CD4-positive, alpha-beta memory T cell (primary cell): ENCODE results near the gene CCAR1. TPM values are rescaled to one million over a fixed set of nuclear protein-coding genes. Genes with fewer than 3 reads are reported as not detected.
"Not testable (repeated sequence)": the region's sequence is repeated elsewhere in the genome, so short reads cannot be mapped to it uniquely, and the experiment has no call there.

Source experiments
- CTCF ChIA-PET: fragments of 350-600 bp; sonication (Branson Sonifier 250); formaldehyde crosslinking; loops from one replicate; lab custom pipeline; 2021; ENCODE audit warnings: inconsistent platforms; ENCODE audit not compliant: partially characterized antibody; lab: Charles Lee
- POLR2A ChIA-PET: fragments of 350-600 bp; sonication (Branson Sonifier 250); formaldehyde crosslinking; loops from one replicate; lab custom pipeline; 2021; ENCODE audit not compliant: partially characterized antibody; lab: Charles Lee
- DNase-seq, 5 donors: peaks; one replicate each; pipeline versions ENCODE4 v3.0.0 to v3.0.0-alpha.2; 2020 to 2022; ENCODE audit warnings: mixed read lengths in 1 of 5
- H3K27ac ChIP-seq: one replicate; pipeline ENCODE4 v1.7.0; 2013; ENCODE audit warnings: low read depth, low read length
- H3K27me3 ChIP-seq: 2 replicates; pipeline ENCODE4 v1.7.0; 2013; ENCODE audit warnings: mild to moderate bottlenecking, low read length, moderate library complexity; ENCODE audit not compliant: insufficient read depth
- H3K36me3 ChIP-seq: 2 replicates; pipeline ENCODE4 v1.7.0; 2013; ENCODE audit warnings: mild to moderate bottlenecking, low read length, moderate library complexity; ENCODE audit not compliant: insufficient read depth
- H3K4me1 ChIP-seq: 2 replicates; pipeline ENCODE4 v1.7.0; 2013; ENCODE audit warnings: mild to moderate bottlenecking, low read length, moderate library complexity; ENCODE audit not compliant: insufficient read depth
- H3K4me3 ChIP-seq, 2 donors: one replicate each; pipeline ENCODE4 v1.7.0; 2013; ENCODE audit warnings: low read length in 2 of 2, mild to moderate bottlenecking in 1 of 2
- H3K9me3 ChIP-seq, 2 donors: one replicate each; pipeline ENCODE4 v1.7.0; 2013; ENCODE audit warnings: low read length in 2 of 2, control low read depth in 1 of 2; ENCODE audit not compliant: control insufficient read depth in 1 of 2
- H3K27ac Mint-ChIP-seq, 7 donors: one replicate each; pipeline ENCODE4 v1.8.0; 2020 to 2021; ENCODE audit warnings: mixed read lengths in 7 of 7, mild to moderate bottlenecking in 6 of 7, inconsistent platforms in 3 of 7, moderate library complexity in 3 of 7
- H3K27me3 Mint-ChIP-seq, 2 donors: one replicate each; pipeline ENCODE4 v1.8.0; 2020 to 2021; ENCODE audit warnings: mixed read lengths in 2 of 2
- H3K36me3 Mint-ChIP-seq, 2 donors: one replicate each; pipeline ENCODE4 v1.8.0; 2020 to 2021; ENCODE audit warnings: mixed read lengths in 2 of 2, inconsistent platforms in 1 of 2, mild to moderate bottlenecking in 1 of 2
- H3K4me1 Mint-ChIP-seq, 4 donors: one replicate each; pipeline ENCODE4 v1.8.0; 2020 to 2021; ENCODE audit warnings: mixed read lengths in 4 of 4, mild to moderate bottlenecking in 1 of 4
- H3K4me3 Mint-ChIP-seq, 8 donors: one replicate each; pipeline ENCODE4 v1.8.0; 2020 to 2021; ENCODE audit warnings: mixed read lengths in 8 of 8, mild to moderate bottlenecking in 7 of 8, moderate library complexity in 6 of 8, inconsistent platforms in 3 of 8
- H3K9me3 Mint-ChIP-seq, 8 donors: one replicate each; pipeline ENCODE4 v1.8.0; 2020 to 2021; ENCODE audit warnings: mixed read lengths in 8 of 8, mild to moderate bottlenecking in 5 of 8, inconsistent platforms in 3 of 8, moderate library complexity in 1 of 8
- intact Hi-C: fragments of 100-400 bp; cut with micrococcal nuclease; formaldehyde crosslinking; loops from one replicate; pipeline ENCODE4 v1.15.1; 2023
- polyA plus RNA-seq, 2 donors: library from polyadenylated mRNA; unstranded; fragments of 300-500 nt; fragmentation: Illumina TruSeq; gene quantifications; one replicate each; pipeline ENCODE4 v1.2.3, GENCODE V29; 2021
- total RNA-seq, 2 experiments: library from RNA; stranded (reverse); gene quantifications; one replicate each; pipeline ENCODE4 v1.2.3, GENCODE V29; 2021

CCAR1 gene
- total and polyA plus RNA-seq, 4 experiments from 2014 or later = 25.9 to 97.3 (median 74.1) TPM

GRCh38 chr10:68734349-68734748, 13.3 kb downstream of the CCAR1 start:
- H3K4me3 Mint-ChIP-seq = no peak overlapping the region
- CTCF ChIA-PET = no interaction called here
- peaks cover 4 to 19% (median 7%) of the 10 kb centered on the region in 4 donors for H3K4me1 Mint-ChIP-seq
- Histone ChIP-seq H3K9me3 (no peaks in the 10 kb centered on the region), H3K27ac (no peak overlapping the region), H3K27me3 (no peaks in the 10 kb centered on the region), H3K36me3 (peaks cover 44% of the 10 kb centered on the region), H3K4me1 (no peaks in the 10 kb centered on the region), H3K4me3 (no peak overlapping the region)
- POLR2A ChIA-PET = interaction anchor here (0.6 kb wide), 1 partner anchor 14 kb away, joined by 3 read pairs; no protein-coding TSS in a partner anchor
- H3K36me3 Mint-ChIP-seq = peaks cover 34 to 64% of the 10 kb centered on the region in 2 donors
- intact Hi-C loops = no loop called here
- DNase-seq = no peak
- H3K9me3 Mint-ChIP-seq = no peaks in the 10 kb centered on the region
- no peaks in the 10 kb centered on the region for H3K27me3 Mint-ChIP-seq
- peak overlapping the region in 1 of 7 donors; percentile 41 for H3K27ac Mint-ChIP-seq

DNA sequence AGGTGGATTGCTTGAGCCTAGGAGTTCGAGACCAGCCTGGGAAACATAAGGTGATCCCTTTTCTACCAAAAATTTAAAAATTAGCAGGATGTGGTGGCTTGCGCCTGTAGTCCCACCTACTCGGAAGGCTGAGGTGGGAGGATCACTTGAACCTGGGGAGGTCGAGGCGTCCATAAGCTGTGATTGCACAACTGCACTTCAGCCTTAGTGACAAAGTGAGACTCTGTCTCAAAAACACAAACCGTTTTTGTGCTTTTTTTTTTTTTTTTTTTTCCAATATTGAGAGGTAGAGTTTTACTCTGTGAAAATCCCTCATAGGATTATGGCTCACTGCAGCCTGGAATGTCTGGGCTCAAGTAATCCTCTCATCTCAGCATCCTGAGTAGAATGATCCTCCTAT, 14.1 kb downstream of the CCAR1 start:
- ChIA-PET CTCF (no interaction called here), POLR2A (interaction anchor here (1.2 kb wide), 1 partner anchor 12 kb away, joined by 3 read pairs; no protein-coding TSS in a partner anchor)
- H3K27ac Mint-ChIP-seq = peak overlapping the region in 2 of 7 donors; percentile 7 to 86
- Histone ChIP-seq H3K4me3 (no peak overlapping the region), H3K4me1 (peaks cover 4% of the 10 kb centered on the region), H3K9me3 (no peaks in the 10 kb centered on the region), H3K27me3 (no peaks in the 10 kb centered on the region), H3K27ac (no peak overlapping the region), H3K36me3 (peaks cover 52% of the 10 kb centered on the region)
- intact Hi-C loops = no loop called here
- DNase-seq = no peak
- peaks cover 6 to 26% (median 8%) of the 10 kb centered on the region in 4 donors for H3K4me1 Mint-ChIP-seq
- peaks cover 37 to 66% of the 10 kb centered on the region in 2 donors for H3K36me3 Mint-ChIP-seq
- H3K9me3 Mint-ChIP-seq = no peaks in the 10 kb centered on the region
- H3K27me3 Mint-ChIP-seq = no peaks in the 10 kb centered on the region
- no peak overlapping the region for H3K4me3 Mint-ChIP-seq

GRCh38 chr10:68735739-68736138, 14.7 kb downstream of the CCAR1 start:
- DNase-seq, H3K4me3 ChIP-seq, H3K9me3 Mint-ChIP-seq, CTCF ChIA-PET, H3K4me1 ChIP-seq, intact Hi-C loops, H3K4me3 Mint-ChIP-seq, H3K27ac ChIP-seq, H3K27me3 Mint-ChIP-seq, H3K9me3 ChIP-seq, H3K27me3 ChIP-seq: not testable (repeated sequence)
- POLR2A ChIA-PET = interaction anchor here (1.2 kb wide), 1 partner anchor 13 kb away, joined by 3 read pairs; no protein-coding TSS in a partner anchor
- peaks cover 51% of the 10 kb centered on the region for H3K36me3 ChIP-seq
- Mint-ChIP-seq H3K36me3 (peaks cover 37 to 66% of the 10 kb centered on the region in 2 donors), H3K27ac (peak overlapping the region in 2 of 7 donors; percentile 26 to 86), H3K4me1 (peaks cover 6 to 26% (median 8%) of the 10 kb centered on the region in 4 donors)

DNA sequence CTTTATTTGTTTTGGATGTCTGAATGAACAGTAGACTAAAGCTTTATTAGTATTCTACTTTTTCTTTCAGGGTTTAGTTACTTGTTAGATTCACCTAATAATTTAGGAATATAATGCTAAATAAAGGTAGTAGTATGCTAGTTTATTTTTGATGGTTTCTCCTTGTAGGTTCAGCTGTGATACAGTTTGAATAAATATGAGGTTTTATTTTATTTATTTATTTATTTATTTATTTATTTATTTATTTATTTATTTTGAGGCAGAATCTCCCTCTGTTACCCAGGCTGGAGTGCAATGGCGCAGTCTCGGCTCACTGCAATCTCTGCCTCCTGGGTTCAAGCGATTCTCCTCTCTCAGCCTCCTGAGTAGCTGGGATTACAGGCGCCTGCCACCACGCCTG, 19.6 kb downstream of the CCAR1 start:
- H3K27me3 ChIP-seq, POLR2A ChIA-PET, H3K9me3 Mint-ChIP-seq, CTCF ChIA-PET, H3K27me3 Mint-ChIP-seq, H3K4me3 ChIP-seq, DNase-seq, H3K9me3 ChIP-seq, H3K27ac Mint-ChIP-seq, H3K4me3 Mint-ChIP-seq, H3K27ac ChIP-seq, H3K4me1 ChIP-seq, intact Hi-C loops: not testable (repeated sequence)
- Mint-ChIP-seq H3K4me1 (peaks cover 2 to 14% (median 4%) of the 10 kb centered on the region in 4 donors), H3K36me3 (peaks cover 16 to 60% of the 10 kb centered on the region in 2 donors)
- H3K36me3 ChIP-seq = peaks cover 58% of the 10 kb centered on the region

- Histone ChIP-seq H3K9me3 (no peaks in the 10 kb centered on the region), H3K27me3 (no peaks in the 10 kb centered on the region), H3K4me3 (no peak overlapping the region), H3K4me1 (peaks cover 4% of the 10 kb centered on the region), H3K27ac (no peak overlapping the region), H3K36me3 (peaks cover 53% of the 10 kb centered on the region)
- ChIA-PET CTCF (no interaction called here), POLR2A (no interaction called here)
- H3K4me1 Mint-ChIP-seq = peaks cover 0 to 9% (median 3%) of the 10 kb centered on the region in 4 donors
- DNase-seq = no peak
- intact Hi-C loops = no loop called here
- H3K36me3 Mint-ChIP-seq = peaks cover 11 to 54% of the 10 kb centered on the region in 2 donors
- no peak overlapping the region for H3K4me3 Mint-ChIP-seq
- no peaks in the 10 kb centered on the region for H3K9me3 Mint-ChIP-seq
- no peak overlapping the region for H3K27ac Mint-ChIP-seq
- H3K27me3 Mint-ChIP-seq = no peaks in the 10 kb centered on the region
Observed at GRCh38 chr10:68742397-68742796, 21.4 kb downstream of the CCAR1 start.

DNA sequence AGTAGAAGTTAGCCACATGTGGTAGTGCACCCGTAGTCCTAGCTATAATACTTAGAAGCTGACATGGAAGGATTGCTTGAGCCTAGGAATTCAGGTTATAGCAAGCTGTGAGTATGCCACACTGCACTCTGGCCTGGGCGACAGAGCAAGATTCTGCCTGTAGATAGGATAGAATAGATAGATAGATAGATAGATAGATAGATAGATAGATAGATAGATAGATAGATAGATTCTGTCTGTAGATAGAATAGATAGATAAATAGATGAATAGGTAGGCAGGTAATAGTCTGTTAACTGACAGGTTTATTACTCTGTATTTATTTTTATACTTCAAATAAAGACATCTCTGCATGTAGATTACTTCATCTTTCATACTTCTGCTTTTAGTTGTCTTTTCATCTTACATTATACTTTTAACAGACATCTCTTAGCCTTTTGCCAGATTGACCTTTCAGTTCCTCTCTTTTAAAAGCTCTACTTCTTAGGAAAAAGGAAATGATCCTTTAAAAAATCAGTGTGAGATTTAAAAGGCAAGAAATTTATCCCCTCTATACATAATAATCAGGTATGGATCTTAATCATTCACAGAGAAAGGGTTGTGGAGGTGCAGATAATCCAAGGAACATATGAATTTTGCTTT, 31.8 kb downstream of the CCAR1 start:
- Histone ChIP-seq H3K4me1 (no peaks in the 10 kb centered on the region), H3K27ac (no peak overlapping the region), H3K36me3 (peaks cover 83% of the 10 kb centered on the region), H3K9me3 (no peaks in the 10 kb centered on the region), H3K27me3 (no peaks in the 10 kb centered on the region), H3K4me3 (no peak overlapping the region)
- no peak for DNase-seq
- Mint-ChIP-seq H3K9me3 (no peaks in the 10 kb centered on the region), H3K27ac (peak overlapping the region in 2 of 7 donors; percentile 15 to 46), H3K4me3 (no peak overlapping the region), H3K4me1 (no peaks in the 10 kb centered on the region), H3K27me3 (no peaks in the 10 kb centered on the region), H3K36me3 (peaks cover 53 to 72% of the 10 kb centered on the region in 2 donors)
- POLR2A ChIA-PET = interaction anchor here (0.6 kb wide), 1 partner anchor 30 kb away, joined by 3 read pairs; no protein-coding TSS in a partner anchor
- CTCF ChIA-PET = interaction anchor here (1.8 kb wide), 1 partner anchor 202 kb away, joined by 4 read pairs; no protein-coding TSS in a partner anchor
- intact Hi-C loops = no loop called here

DNA sequence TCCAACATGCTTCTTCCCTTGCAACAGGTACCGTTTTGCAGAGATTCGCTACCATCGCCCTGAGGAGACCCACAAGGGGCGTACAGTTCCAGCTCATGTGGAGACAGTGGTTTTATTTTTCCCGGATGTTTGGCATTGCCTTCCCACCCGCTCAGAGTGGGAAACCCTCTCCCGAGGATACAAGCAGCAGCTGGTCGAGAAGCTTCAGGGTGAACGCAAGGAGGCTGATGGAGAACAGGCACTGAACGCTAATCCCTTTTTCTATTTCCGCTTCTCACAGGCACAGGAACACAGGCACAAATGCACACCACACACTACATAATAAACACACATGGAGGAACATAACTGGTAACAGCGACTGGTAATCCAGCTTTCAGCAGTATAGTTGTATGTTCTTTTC, 35.2 kb downstream of the CCAR1 start:
- POLR2A ChIA-PET = no interaction called here
- H3K36me3 Mint-ChIP-seq = peaks cover 46 to 67% of the 10 kb centered on the region in 2 donors
- peaks cover 74% of the 10 kb centered on the region for H3K36me3 ChIP-seq

More for the DNA sequence above, 35.2 kb downstream of the CCAR1 start:
- CTCF ChIA-PET = no interaction called here
- Mint-ChIP-seq H3K27ac (no peak overlapping the region), H3K4me1 (peaks cover 0 to 2% (median 0%) of the 10 kb centered on the region in 4 donors), H3K27me3 (no peaks in the 10 kb centered on the region), H3K9me3 (no peaks in the 10 kb centered on the region), H3K4me3 (no peak overlapping the region)
- no peaks in the 10 kb centered on the region for H3K9me3 ChIP-seq
- H3K4me1 ChIP-seq = no peaks in the 10 kb centered on the region
- DNase-seq = no peak
- no peak overlapping the region for H3K4me3 ChIP-seq
- H3K27ac ChIP-seq = no peak overlapping the region
- H3K27me3 ChIP-seq = no peaks in the 10 kb centered on the region
- intact Hi-C loops = no loop called here
